Putamen (tissue), 1 donor: ENCODE results near the gene KRTAP10-3.

Experiments
- DNase-seq: peaks from one replicate; pipeline ENCODE4 v3.0.0-alpha.2; 2016; ENCODE audit warnings: low spot score

The KRTAP10-3 gene

DNA sequence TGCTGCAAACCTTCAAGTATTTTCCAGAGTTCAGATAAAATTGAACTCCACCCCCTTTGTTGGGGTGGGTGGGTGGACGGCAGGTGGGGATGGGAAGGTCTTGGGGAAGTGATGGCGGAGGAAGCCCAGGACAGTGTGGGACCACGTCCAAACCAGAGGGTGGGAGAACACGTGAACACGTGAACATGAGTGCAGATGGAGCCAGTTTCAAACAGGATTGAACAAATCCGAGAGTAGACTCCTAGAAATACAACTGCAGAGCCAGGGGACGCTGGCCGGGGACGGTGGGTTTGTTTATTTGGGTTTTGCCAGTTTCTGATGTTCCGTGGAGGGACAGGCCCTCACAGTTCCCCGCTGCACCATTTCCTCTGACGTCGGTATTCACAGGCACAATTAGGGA, 10.2 kb downstream of the KRTAP10-3 start:
- no peak for DNase-seq

DNA sequence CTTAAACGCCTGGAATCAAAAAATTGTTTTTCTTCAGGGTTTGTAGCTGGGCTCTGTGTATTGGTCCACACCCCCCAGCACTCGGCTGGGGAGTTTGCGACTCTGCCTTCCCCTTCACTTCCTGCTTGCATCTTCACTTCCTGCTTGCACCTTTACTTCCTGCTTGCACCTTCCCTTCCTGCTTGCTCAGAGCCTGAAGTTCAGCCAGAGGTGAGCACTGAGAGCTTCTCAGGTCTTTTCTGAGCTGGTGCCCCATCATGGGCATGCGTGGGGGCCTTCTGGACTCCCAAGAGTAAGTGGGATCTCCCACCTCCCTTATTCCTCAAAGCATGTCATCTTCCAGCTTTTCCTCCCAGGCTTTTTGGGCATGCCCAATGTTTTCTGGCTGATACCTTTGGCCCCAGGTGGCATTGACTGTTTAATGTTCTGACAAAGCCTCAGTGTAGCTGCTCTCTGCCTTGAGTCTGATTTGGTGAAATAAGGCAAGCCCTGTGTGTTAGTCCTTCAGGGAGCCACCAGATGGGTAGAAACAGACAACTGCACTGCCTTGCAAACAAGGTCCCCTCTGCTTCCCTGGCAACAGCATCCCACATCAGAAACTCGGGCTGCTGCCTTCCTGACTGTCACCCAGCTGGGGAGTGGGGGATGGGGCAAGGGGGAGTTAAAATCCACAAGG, 10.8 kb downstream of the KRTAP10-3 start:
- no peak for DNase-seq

DNA sequence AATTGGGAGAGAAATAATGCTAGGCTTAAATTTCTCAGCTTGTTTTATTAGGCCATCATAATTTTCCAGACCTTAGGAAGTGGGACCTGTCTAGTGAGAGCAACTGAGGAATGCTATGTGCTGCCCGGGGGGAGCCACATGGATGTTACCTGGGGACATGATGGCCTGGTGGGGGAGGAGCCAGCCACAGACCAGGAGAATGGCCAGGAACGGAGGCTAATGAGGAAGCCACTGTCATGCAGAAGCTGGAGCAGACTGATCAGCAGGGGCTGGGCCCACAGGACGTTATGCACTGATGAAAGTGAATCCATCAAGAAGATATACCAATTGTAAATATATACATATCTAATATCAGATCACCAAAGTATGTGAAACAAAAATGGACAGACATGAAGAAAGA, 14.0 kb downstream of the KRTAP10-3 start:
- DNase-seq: no peak

DNA sequence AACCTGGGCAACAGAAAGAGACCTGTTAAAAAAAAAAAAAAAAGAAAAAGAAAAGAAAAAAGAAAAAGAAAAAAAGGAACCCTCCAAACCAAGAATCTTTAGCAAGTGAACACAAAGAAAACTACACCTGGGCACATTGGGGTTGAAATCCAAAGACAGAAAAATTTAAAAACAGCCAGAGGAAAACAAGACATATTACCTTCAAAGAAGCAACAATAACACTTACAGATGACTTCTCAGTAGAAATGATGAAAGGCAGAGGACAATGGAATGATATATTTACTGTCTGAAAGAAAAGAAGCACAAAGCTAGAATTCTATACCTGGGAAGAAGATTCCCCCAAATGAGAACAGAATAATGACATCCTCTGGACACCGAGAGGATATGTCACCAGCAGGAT, 15.9 kb downstream of the KRTAP10-3 start:
- DNase-seq: no peak

DNA sequence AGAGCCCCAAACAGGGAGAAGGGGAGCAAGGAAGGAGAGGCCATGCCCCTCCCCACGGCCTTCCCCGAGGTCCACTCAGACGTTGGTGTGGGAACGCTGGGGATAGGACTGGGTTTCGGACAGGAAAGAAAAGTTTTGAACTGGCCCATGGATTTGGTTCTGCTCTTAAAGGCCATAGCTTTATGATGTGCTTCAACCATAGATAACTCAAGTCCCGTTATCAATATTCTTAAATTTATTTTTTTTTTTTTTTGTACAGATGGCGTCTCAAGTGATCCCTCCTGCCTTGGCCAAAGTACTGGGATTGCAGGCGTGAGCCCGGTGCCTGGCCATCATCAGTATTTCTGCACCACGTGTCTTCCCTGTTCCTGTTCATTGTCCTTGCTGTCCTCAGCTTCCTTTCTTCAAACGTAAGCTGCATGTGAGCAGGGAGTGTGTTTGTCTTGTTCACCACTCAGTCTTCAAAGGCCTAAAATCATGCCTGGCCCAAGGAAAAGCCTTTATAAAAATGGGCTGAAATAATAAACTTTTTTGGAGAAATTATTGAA, 17.8 kb downstream of the KRTAP10-3 start:
- no peak for DNase-seq

DNA sequence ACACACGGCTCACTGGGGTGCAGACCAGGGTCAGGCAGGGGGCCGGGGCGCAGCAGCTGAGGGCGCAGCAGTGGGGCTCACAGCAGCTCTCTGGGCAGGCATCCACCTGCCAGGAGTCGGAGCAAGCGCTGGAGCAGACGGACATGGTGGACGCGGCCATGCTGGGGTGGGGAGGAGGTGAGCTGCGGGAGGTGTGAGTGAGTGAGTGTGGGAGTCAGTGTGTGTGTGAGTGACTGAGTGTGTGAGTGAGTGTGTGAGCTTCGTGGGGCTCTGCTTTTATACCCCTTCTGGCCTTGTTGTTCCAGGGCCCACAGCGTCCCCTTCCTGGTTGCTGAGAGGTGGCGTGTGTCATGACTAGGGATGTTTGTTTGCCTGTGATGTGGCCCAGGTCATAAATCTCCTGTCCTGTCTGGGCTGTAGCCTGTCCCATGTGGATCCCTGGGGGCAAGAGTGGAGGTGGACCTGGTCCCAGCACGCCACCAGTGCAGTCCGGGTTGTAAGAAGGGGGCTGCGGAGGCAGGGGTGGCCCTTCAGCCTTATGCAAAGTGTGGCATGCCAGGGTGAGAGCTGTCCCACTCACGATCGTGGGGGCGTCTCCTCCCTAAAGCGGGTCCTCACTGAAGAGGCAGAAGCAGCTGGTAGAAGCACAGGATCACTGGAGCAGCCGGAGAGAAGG, 18.5 kb downstream of the KRTAP10-3 start, which contains the start of gene KRTAP10-1:
Gene KRTAP10-1 (minus strand): TSS at position 205 of the 676 bp plus-strand sequence. CDS start 45 bp downstream, at position 160.
- DNase-seq: no peak

DNA sequence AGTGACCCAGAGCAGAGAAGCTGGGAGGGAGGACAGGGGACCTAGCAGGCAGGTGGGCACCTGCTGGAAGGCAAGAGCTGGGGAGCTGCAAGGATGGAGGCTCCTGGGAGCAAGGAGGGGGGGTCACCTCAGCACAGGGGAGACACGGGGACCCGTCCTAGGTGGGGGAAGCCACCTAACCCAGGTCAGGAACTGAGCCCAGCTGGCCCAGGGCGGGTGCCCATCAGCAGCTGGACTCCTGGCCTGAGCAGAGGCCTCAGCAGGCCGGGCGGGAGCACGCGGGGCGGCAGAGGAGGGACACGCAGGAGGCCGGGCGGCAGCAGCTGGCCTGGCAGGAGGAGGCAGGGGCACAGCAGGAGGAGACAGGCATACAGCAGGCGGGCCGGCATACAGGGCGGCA, 19.5 kb downstream of the KRTAP10-3 start:
- DNase-seq: no peak

DNA sequence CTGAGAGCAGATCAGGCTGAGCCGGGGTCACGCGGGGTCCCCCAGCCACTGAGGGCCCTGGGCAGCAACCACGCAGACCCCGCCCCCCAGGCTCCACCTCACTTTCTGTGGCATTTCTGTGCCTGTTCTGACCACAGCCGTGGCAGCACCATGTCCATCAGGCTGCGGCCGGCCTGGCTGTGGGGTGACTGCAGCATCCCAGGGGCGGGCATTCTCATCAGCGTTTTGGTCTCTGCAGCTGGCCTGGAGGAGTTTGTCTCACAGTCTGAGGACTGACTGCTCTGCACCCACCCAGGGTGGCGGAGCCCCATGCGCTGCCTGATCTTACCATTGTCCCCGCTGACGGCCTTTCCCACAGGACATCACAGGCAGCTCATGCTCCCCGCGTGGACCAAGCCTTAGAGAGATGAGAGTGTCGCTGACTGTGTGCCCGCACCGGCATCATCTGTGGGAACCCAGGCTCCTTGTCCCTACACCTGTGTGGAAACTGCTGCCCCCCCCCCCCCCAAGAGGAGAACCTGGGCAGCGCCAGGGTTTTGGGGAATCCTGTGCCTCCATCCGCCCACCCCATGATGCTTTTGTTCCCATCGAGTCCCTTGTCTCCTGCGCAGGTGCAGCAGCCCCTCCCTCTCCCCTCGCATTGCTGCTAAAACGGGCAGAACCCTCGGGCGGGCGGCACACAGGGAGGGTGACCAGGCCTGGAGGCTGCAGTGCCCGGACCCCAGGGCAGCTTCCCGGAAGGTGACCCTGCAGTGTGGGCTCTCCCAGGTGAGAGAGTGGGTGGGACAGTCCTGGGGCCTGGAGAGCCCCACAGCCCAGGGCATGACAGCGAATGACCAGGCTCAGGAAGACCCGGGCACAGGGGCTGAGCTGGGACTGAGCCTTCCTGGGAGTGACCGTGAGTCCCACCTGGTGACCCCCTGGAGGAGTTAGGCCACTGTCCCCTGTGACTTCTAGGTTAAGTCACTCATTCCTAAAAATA, 20.4 kb downstream of the KRTAP10-3 start:
- DNase-seq: no peak

DNA sequence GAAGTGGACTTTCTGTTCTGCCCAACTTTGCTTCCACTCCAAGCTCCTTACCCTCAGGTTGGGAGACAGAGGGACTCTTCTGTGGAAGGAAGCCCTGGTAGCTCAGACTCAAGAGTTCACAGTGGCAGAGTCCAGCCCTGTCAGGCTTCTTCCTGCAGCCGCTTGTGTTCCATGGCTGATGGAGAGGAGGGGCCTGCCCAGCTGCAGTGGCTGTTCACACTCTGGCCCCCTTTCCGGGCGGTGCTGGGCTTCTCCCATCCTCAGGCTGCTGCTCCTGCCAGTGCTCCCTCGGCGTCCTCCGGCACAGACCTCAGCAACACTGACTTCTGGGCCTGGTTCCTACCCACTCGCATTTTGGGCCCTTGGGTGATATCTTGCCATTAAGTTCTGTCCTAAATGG, 22.6 kb downstream of the KRTAP10-3 start:
- no peak for DNase-seq

DNA sequence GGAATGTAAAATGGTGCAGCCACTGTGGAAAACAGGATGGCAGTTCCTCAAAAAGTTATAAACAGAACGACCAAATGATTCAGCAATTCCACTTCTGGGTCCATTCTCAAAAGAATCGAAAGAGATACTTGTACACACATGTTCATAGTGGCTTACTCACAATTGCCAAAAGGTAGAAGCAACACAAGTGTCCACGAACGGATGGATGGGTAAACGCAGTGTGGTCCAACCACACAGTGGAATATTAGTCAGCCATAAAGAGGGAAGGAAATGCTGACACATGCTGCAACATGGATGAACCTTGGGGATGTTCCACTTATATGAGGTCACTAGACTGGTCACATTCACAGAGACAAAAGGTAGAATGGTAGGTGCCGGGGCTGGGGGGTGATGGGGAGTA, 23.9 kb downstream of the KRTAP10-3 start:
- no peak for DNase-seq

DNA sequence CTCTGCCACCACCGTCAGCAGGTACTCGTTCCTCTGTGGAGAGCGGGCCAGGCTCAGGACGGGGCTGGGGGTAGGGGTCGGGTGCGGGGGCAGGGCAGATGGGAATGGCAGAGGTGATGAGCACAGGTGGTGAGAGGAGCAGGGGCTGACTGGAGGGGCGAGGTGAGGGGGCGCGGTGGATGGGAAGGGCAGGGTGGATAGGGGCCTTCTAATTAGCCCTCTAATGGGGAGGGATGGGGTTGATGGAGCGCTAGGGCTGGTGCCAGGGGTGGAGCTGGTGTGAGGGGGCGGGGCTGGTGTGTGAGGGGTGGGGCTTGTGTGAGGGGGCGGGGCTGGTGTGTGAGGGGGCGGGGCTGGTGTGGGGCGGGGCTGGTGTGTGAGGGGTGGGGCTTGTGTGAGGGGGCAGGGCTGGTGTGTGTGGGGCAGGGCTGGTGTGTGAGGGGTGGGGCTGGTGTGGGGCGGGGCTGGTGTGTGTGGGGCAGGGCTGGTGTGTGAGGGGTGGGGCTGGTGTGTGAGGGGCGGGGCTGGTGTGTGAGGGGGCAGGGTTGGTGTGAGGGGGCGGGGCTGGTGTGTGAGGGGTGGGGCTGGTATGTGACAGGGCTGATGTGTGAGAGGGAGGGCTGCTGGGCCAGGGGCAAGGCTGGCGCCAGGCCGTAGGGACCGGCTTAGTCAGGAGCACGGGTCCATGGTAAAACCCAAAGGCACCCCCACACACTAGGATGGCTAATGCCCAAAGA, 24.5 kb downstream of the KRTAP10-3 start:
- no peak for DNase-seq

DNA sequence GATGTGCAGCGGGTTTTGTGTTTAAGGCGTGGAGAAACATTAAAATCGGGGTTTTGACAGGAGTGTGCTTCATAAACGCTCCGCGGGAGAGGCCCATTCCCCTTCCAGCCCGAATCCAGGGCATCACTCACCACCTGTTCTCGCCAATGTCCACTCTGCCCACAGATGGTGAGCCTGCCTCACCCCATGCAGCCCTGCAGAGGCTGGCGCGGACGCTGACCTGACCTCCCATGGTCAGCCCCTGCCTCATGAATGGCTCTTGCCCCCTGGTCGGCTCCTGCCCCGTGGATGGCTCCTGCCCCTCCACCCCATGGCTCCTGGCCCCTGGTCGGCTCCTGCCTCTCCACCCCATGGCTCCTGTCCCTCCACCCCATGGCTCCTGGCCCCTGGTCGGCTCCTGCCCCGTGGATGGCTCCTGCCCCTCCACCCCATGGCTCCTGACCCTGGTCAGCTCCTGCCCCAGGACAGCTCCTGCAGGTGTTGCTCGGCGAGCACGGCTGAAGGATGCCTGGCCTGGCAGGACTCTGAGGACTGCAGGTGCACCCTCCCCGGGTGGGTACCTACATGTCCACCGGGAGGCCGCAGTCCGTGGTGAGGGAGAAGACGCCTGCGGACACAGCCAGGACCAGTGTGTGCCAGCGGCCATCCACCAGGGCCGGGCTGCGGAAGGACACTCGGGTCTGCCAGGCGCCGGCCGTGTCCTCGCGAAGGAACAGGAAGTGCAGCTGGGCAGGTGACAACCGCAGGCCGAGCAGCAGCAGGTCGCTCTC, 25.3 kb downstream of the KRTAP10-3 start:
- DNase-seq: no peak

DNA sequence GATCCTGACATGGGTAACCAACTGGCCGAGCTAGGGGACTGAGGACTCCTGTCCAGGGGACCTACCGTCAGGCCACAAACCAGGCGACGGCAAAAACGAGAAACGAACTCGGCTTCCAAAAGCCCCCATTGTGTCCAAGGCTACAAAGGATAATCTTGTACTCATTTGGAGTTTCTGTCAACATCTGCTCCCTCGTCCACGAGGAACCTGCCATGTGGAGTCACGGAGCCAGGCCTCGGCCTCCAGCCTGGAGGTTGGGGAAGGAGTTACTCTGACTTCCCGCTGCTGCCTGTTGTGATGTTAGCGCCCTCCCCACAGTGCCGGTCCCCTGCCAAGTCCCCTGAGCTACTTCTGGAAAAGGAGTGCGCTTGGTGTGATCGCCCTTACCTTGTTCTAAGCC, 25.9 kb downstream of the KRTAP10-3 start:
- no peak for DNase-seq

DNA sequence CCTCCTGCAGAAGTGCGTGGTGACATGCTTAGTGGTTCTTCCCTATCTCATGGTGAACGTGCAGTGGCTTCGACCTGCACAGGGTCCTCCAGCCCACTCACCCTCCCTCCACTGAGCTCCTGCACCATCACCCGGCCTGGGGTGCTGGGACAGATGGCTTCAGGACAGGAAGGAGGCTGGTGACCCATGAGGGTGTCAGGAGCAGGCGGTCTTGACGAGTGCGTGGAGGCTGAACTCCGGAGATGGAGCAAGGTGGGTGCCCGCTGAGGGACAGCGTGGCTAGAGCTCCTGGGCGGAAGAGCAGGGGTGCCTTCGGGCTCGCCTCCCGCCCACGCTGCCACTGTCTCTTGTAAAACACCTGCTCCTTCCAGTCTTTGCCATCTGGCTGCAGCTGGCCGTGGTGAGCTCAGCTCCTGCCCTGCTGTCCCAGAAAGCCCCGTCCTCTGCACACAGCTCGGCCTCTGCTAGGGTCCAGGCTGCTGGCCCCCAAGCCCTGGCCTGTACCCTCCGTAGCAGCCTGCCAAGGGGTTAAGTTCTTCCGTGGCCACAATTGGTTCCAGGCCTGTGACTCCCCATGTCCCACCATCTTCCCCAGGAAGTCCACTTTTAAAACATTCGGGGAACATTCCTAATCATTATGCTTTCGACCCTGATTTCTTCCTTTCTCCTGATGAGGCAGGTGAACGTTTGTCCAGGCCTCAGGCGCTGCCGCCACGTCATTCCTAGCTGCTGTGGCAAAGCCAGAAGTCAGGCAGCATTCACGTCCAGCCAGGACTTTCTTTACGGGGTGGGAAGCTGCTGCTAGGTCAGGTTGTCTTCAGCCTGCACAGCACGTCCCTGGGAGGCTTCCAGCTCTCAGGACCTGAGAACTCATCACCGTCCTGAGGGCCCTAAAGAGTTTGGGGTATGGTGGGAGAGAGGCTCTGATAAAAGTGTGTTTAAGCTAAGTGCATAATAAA, 26.7 kb downstream of the KRTAP10-3 start:
- DNase-seq: no peak

DNA sequence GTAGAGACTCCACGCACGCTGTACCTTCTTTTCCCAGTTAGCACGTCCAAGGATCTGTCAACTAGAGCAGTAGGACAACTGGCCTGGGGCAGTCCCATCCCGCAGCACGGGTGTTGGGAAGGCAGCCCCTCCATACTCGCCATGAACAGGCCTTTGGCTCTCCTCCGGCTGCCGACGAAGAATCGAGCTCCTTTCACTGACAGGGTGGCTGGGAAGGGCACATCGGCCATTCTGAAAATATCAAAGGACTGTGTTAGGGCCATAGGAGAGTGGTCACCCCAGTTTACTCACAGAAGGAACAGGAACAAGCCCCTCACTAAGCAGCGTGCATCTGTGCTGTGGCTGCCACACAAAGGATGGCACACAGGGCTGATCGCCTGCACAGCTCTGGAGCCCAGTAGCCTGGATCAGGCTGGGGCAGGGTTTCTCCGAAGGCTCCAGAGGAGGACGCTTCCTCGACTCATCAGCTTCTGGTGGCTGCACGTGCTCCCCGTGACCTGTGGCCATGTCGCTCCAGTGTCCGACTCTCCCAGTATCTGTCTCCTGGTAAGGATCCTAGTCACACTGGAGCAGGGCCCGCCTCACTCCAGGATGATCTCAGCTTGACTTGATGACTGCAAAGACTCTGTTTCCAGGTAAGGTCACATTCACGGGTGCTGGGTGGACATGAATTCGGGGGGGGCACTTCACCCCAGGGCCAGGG, 27.5 kb downstream of the KRTAP10-3 start:
- no peak for DNase-seq

DNA sequence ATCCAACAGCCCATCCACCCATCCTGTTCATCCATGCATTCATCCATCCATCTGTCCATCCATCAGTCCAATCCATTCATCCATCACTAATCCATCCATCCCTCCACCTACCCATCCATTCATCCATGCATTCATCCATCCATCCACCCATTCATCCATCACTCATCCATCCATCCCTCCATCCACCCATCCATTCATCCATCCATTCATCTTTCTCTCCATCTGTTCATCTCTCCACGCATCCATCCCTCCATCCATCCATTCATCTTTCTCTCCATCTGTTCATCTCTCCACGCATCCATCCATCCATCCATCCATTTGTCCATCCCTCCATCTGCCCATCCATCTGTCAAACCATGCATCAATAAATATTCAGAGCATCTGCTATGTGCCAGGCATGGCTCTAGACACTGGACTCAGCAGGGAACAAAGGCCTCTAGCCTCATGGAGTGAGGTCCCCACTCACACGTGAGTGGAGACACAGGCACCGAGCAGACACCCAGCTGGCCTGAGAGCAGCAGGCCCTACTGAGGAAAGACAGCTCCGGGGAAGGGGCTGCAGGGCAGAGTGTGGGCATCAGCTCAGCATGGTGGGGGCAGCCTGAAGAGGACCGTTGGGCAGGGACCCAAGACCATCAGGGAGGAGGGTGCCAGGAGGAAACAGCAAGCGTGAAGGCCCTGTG, 28.2 kb downstream of the KRTAP10-3 start:
- DNase-seq: no peak

DNA sequence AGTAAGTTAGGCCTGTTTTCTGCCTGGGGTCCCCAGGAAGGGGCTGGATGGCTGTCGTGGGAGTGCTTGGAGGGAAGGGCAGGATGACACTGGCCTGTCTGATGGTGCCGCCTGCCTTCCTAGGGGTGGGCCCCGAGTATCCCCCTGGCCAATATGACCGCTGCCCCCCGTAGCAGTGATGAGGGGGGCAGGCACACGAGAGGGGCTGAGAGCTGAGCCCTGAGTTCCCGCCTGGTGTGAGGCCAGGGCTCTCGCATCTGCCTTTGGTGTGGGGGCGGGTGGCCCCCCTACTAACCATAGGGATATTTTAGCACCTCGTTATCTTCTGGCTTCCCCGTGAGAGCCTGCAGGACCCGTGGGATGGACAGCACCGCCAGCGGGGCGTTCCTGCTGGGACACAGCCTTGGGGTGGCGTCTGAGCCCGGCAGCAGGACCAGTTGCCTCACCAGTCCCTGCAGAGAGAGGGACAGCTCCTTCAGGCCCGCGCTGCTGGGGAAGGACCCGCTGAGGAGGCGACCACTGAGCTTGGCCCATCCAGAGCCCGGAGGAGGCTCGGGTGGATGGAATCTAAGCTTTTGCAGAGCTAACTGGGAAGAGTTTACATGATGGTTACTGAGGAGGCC, 29.0 kb downstream of the KRTAP10-3 start:
- no peak for DNase-seq

DNA sequence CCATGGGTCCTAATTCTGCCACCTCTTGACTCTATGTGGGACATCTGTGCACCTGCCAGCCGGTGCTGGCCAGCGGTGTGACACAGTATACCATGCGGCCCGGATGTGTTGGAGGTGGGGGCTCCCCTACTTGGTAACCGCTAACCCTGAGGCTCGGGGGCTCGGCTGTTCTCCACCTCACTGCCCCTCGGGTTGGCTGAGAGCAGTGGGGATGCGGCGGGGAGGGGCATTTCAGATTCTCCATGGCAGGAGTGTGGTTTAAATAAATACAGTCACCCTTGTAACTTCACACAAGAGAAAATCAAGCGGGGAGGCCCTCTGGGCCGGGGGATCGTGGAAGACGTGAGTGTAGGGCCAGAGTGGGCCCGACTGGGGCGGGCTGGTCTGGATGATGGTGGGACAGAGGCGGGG, 29.6 kb downstream of the KRTAP10-3 start:
- DNase-seq: no peak
